Mesenchymal stem cell (in vitro differentiated cells and primary cell): Measurements from ENCODE around the gene SPTLC2.

Experiments used
- DNase-seq: peaks from one replicate; pipeline ENCODE4 v3.0.0-alpha.2; 2013
- H2AFZ ChIP-seq: one replicate; pipeline ENCODE4 v1.6.1; 2013; ENCODE audit warnings: low read depth, mild to moderate bottlenecking, control low read depth, inconsistent platforms, low read length, moderate library complexity
- H2AK5ac ChIP-seq: 2 replicates; pipeline ENCODE4 v1.6.1; 2013; ENCODE audit warnings: low read length, moderate library complexity, mild to moderate bottlenecking, inconsistent platforms; ENCODE audit not compliant: severe bottlenecking
- H2BK120ac ChIP-seq: one replicate; pipeline ENCODE4 v1.6.1; 2013; ENCODE audit warnings: low read depth, mild to moderate bottlenecking, inconsistent platforms, low read length, moderate library complexity
- H2BK12ac ChIP-seq, 2 experiments: one replicate each; pipeline ENCODE4 v1.6.1; 2013; ENCODE audit warnings: inconsistent platforms in 2 of 2, low read length in 2 of 2, mild to moderate bottlenecking in 2 of 2, moderate library complexity in 2 of 2, control low read depth in 1 of 2
- H2BK15ac ChIP-seq: one replicate; pipeline ENCODE4 v1.6.1; 2013; ENCODE audit warnings: mild to moderate bottlenecking, low read depth, inconsistent platforms; ENCODE audit not compliant: poor library complexity, severe bottlenecking
- H2BK5ac ChIP-seq: 2 replicates; pipeline ENCODE4 v1.6.1; 2013; ENCODE audit warnings: low read depth, mild to moderate bottlenecking, low read length, control low read depth, inconsistent platforms; ENCODE audit not compliant: poor library complexity, severe bottlenecking
- H3K14ac ChIP-seq, 2 experiments: one replicate each; pipeline ENCODE4 v1.6.1; 2013; ENCODE audit warnings: inconsistent platforms in 2 of 2, low read length in 2 of 2, control low read depth in 1 of 2, mild to moderate bottlenecking in 1 of 2, moderate library complexity in 1 of 2
- H3K18ac ChIP-seq, 2 experiments: one replicate each; pipeline ENCODE4 v1.6.1; 2013; ENCODE audit warnings: inconsistent platforms in 2 of 2, low read length in 2 of 2, control low read depth in 1 of 2, low read depth in 1 of 2, mild to moderate bottlenecking in 1 of 2
- H3K23ac ChIP-seq, 2 experiments: one replicate each; pipeline ENCODE4 v1.6.1; 2013; ENCODE audit warnings: inconsistent platforms in 2 of 2, low read length in 2 of 2, mild to moderate bottlenecking in 2 of 2, moderate library complexity in 2 of 2, control low read depth in 1 of 2
- H3K27ac ChIP-seq: 2 replicates; pipeline ENCODE4 v1.5.1; 2013; ENCODE audit warnings: mild to moderate bottlenecking, moderate library complexity, low read length, control low read depth, inconsistent platforms; ENCODE audit not compliant: poor library complexity, severe bottlenecking
- H3K27me3 ChIP-seq, 2 experiments: 2 replicates each; pipeline versions ENCODE4 v1.6.1 to v1.7.0; 2013; ENCODE audit warnings: low read length in 2 of 2, mild to moderate bottlenecking in 2 of 2, moderate library complexity in 2 of 2, control low read depth in 1 of 2, inconsistent platforms in 1 of 2; ENCODE audit not compliant: control insufficient read depth in 1 of 2, insufficient read depth in 1 of 2
- H3K36me3 ChIP-seq, 2 experiments: 2 replicates each; pipeline versions ENCODE4 v1.6.1 to v1.7.0; 2013; ENCODE audit warnings: low read length in 2 of 2, control low read depth in 1 of 2, inconsistent platforms in 1 of 2, low read depth in 1 of 2, mild to moderate bottlenecking in 1 of 2; ENCODE audit not compliant: insufficient read depth in 2 of 2, control insufficient read depth in 1 of 2
- H3K4ac ChIP-seq, 2 experiments: one replicate each; pipeline ENCODE4 v1.6.1; 2013; ENCODE audit warnings: inconsistent platforms in 2 of 2, low read length in 2 of 2, mild to moderate bottlenecking in 2 of 2, moderate library complexity in 2 of 2, control low read depth in 1 of 2, low read depth in 1 of 2
- H3K4me1 ChIP-seq: 2 replicates; pipeline ENCODE4 v1.6.1; 2013; ENCODE audit warnings: low read depth, low read length, control low read depth; ENCODE audit not compliant: control insufficient read depth, insufficient read depth
- H3K4me2 ChIP-seq: 2 replicates; pipeline ENCODE4 v1.6.1; 2013; ENCODE audit warnings: low read length, mild to moderate bottlenecking, inconsistent platforms; ENCODE audit not compliant: poor library complexity, severe bottlenecking
- H3K4me3 ChIP-seq, 2 experiments: 2 replicates each; pipeline versions ENCODE4 v1.5.1 to v1.7.0; 2013; ENCODE audit warnings: low read length in 2 of 2, mild to moderate bottlenecking in 2 of 2, control low read depth in 1 of 2, low read depth in 1 of 2; ENCODE audit not compliant: insufficient read depth in 1 of 2
- H3K79me1 ChIP-seq: replicated peaks from 2 replicates; pipeline ENCODE4 v1.6.1; 2013; ENCODE audit warnings: mild to moderate bottlenecking, control low read depth, low read length, inconsistent platforms; ENCODE audit not compliant: poor library complexity, severe bottlenecking
- H3K9ac ChIP-seq: 2 replicates; pipeline ENCODE4 v1.7.0; 2013; ENCODE audit warnings: mild to moderate bottlenecking, low read length, moderate library complexity
- H3K9me3 ChIP-seq: 2 replicates; pipeline ENCODE4 v1.7.0; 2013; ENCODE audit warnings: mild to moderate bottlenecking, low read length; ENCODE audit not compliant: control insufficient read depth
- H4K8ac ChIP-seq: one replicate; pipeline ENCODE4 v1.6.1; 2013; ENCODE audit warnings: inconsistent platforms, mild to moderate bottlenecking, low read length, moderate library complexity
- H4K91ac ChIP-seq: one replicate; pipeline ENCODE4 v1.6.1; 2013; ENCODE audit warnings: mild to moderate bottlenecking, low read length, inconsistent platforms
- WGBS: methylation state at CpG from one replicate; pipeline ENCODE4 v1.1.7; 2013; ENCODE audit warnings: mixed read lengths; 5-methylcytosine and 5-hydroxymethylcytosine counted together

SPTLC2 gene

DNA sequence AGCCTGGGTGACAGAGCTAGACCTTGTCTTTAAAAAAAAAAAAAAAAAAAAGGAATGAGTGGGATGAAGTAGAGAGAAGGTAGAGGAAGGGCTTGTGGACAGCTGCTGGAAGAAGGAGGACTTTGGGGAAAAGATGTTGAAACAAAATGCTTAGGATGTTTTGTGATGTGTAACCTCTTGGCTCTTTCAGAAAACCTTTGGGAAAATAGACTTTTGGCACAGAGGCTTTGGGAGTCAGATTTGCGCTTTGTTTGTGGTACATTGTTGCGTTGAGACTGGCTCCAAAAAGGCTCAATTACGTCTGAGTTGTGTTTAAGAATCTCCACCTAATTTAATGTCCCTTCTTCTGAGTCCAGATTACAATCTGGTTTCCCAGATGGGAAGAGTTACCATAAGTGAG lies 32.9 kb upstream of the SPTLC2 start:
- Histone ChIP-seq H2AFZ (no peak overlapping the region), H3K4me2 (no peak overlapping the region), H3K4ac (no peak overlapping the region), H4K91ac (no peak overlapping the region), H3K23ac (no peak overlapping the region), H3K4me1 (peaks cover 2% of the 10 kb centered on the region), H3K27ac (no peak overlapping the region), H3K4me3 (no peak overlapping the region), H3K36me3 (no peaks in the 10 kb centered on the region), H3K27me3 (no peaks in the 10 kb centered on the region), H2BK12ac (no peak overlapping the region), H3K18ac (no peak overlapping the region), H3K9ac (no peak overlapping the region), H3K14ac (no peak overlapping the region), H2BK120ac (no peak overlapping the region), H3K79me1 (no peaks in the 10 kb centered on the region), H2BK15ac (no peak overlapping the region), H2AK5ac (no peak overlapping the region), H4K8ac (no peak overlapping the region), H3K9me3 (no peaks in the 10 kb centered on the region), H2BK5ac (no peak overlapping the region)
- WGBS = 89% methylated on average over 3 of the region's 3 CpGs
- DNase-seq = no peak

GRCh38 chr14:77648520-77649200 lies 32.2 kb upstream of the SPTLC2 start:
- Histone ChIP-seq H2BK120ac (no peak overlapping the region), H2BK5ac (no peak overlapping the region), H3K23ac (no peak overlapping the region), H3K9ac (no peak overlapping the region), H2BK15ac (no peak overlapping the region), H3K4me3 (no peak overlapping the region), H2AK5ac (no peak overlapping the region), H2AFZ (no peak overlapping the region), H3K4ac (no peak overlapping the region), H4K91ac (no peak overlapping the region), H3K27me3 (no peaks in the 10 kb centered on the region), H3K9me3 (no peaks in the 10 kb centered on the region), H3K27ac (no peak overlapping the region), H3K79me1 (no peaks in the 10 kb centered on the region), H4K8ac (no peak overlapping the region), H3K4me1 (peaks cover 2% of the 10 kb centered on the region), H3K4me2 (no peak overlapping the region), H3K36me3 (no peaks in the 10 kb centered on the region), H2BK12ac (no peak overlapping the region), H3K14ac (no peak overlapping the region), H3K18ac (no peak overlapping the region)
- WGBS = 52% methylated on average over 2 of the region's 2 CpGs
- no peak for DNase-seq

GRCh38 chr14:77647853-77648252 lies 31.4 kb upstream of the SPTLC2 start:
- Histone ChIP-seq H3K27ac (no peak overlapping the region), H3K18ac (no peak overlapping the region), H4K91ac (no peak overlapping the region), H2BK15ac (no peak overlapping the region), H3K4me1 (no peaks in the 10 kb centered on the region), H3K4me3 (no peak overlapping the region), H2BK12ac (no peak overlapping the region), H2AK5ac (no peak overlapping the region), H3K4ac (no peak overlapping the region), H3K79me1 (no peaks in the 10 kb centered on the region), H3K23ac (no peak overlapping the region), H3K14ac (no peak overlapping the region), H3K4me2 (no peak overlapping the region), H3K9ac (no peak overlapping the region), H2AFZ (no peak overlapping the region), H4K8ac (no peak overlapping the region), H2BK5ac (no peak overlapping the region), H3K9me3 (no peaks in the 10 kb centered on the region), H2BK120ac (no peak overlapping the region), H3K27me3 (no peaks in the 10 kb centered on the region), H3K36me3 (no peaks in the 10 kb centered on the region)
- 95% methylated on average over 2 of the region's 2 CpGs for WGBS
- no peak for DNase-seq

DNA sequence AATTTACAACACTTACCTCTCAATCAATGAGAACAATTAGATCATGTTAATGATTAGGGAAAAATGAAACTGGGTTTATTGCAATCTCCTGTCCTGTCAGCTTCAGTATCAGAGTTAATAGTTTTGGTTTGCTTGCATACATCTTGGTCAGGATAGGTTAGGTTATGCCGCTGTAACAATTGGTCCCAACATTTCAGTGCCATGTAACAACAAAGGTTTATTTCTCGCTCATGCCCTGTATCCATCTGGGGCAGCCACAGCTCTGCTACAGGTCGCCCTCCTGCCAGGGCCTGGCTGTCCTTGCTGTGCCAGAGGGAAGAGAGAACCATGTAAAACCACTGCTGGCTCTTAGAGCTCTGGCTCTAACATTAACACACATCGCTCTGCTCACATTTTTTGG lies 30.5 kb upstream of the SPTLC2 start:
- Histone ChIP-seq H3K79me1 (no peaks in the 10 kb centered on the region), H3K4me2 (no peak overlapping the region), H4K8ac (no peak overlapping the region), H3K36me3 (no peaks in the 10 kb centered on the region), H2BK15ac (no peak overlapping the region), H3K27ac (no peak overlapping the region), H2BK12ac (no peak overlapping the region), H2AFZ (no peak overlapping the region), H3K18ac (no peak overlapping the region), H3K4me3 (no peak overlapping the region), H2BK120ac (no peak overlapping the region), H3K14ac (no peak overlapping the region), H3K27me3 (no peaks in the 10 kb centered on the region), H2AK5ac (no peak overlapping the region), H3K9ac (no peak overlapping the region), H2BK5ac (no peak overlapping the region), H3K4ac (no peak overlapping the region), H3K4me1 (no peaks in the 10 kb centered on the region), H4K91ac (no peak overlapping the region), H3K23ac (no peak overlapping the region), H3K9me3 (no peaks in the 10 kb centered on the region)
- 89% methylated on average over 3 of the region's 4 CpGs for WGBS
- no peak for DNase-seq
